ENCODE data around the gene PTGDS.

PTGDS gene

DNA sequence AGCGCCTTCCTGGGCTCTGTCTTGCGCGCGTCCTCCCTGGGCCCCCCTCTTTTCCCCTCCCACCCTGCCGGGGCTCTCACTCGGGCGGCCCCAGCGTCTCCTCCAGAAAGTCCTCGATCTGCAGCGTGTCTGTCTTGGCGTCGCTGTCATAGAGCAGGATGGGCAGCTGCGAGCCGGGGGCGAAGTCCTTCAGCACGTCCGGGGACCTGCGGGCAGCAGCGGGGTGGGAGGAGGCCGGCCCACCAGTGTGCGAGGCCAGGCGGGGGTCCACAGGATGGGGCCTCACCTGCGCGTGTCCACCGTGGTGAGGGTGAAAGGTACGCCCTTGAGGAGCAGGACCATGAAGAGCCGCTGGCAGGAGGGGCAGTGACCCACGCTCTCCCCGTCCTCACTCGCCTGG is 18.1 kb downstream of the PTGDS start:
- TF ChIP-seq, protein P1, sequence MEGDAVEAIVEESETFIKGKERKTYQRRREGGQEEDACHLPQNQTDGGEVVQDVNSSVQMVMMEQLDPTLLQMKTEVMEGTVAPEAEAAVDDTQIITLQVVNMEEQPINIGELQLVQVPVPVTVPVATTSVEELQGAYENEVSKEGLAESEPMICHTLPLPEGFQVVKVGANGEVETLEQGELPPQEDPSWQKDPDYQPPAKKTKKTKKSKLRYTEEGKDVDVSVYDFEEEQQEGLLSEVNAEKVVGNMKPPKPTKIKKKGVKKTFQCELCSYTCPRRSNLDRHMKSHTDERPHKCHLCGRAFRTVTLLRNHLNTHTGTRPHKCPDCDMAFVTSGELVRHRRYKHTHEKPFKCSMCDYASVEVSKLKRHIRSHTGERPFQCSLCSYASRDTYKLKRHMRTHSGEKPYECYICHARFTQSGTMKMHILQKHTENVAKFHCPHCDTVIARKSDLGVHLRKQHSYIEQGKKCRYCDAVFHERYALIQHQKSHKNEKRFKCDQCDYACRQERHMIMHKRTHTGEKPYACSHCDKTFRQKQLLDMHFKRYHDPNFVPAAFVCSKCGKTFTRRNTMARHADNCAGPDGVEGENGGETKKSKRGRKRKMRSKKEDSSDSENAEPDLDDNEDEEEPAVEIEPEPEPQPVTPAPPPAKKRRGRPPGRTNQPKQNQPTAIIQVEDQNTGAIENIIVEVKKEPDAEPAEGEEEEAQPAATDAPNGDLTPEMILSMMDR (IDR thresholded peaks at IDR 0.05; ENCODE audit: insufficient read depth, missing control alignments): no peak
- DNase-seq (ENCODE audit: insufficient read length, low spot score) (no peak), FAIRE-seq (no peak)

DNA sequence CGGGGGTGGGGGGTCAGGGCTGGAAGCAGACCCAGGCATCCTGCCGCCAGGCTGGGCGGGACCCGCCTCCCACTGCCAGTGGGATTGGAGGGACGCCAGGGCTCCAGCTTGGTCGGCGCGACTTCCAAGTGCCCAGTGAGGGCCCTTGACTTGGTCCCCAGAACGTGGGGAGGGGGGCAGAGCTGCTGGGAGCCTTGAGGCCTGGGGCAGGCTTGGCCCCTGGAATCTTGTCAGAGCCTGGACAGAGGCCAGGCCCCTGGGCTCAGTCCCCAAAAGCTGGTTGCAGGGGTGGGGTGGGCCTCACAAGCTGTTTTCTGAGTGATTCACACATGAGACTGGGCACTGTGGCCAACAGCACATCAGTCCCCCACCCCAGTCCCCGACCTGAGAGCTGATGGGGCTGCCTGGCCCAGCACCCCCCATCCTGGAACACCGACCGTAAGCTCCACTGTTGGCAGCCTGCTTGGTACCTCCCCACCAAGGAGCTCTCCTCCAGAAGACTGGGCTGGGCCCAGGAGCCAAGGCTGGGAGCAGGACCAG is 18.5 kb downstream of the PTGDS start:
- DNase-seq (ENCODE audit: insufficient read length, low spot score) (no peak), FAIRE-seq (no peak)
- TF ChIP-seq, protein P1 (IDR thresholded peaks at IDR 0.05; ENCODE audit: insufficient read depth, missing control alignments): no peak

DNA sequence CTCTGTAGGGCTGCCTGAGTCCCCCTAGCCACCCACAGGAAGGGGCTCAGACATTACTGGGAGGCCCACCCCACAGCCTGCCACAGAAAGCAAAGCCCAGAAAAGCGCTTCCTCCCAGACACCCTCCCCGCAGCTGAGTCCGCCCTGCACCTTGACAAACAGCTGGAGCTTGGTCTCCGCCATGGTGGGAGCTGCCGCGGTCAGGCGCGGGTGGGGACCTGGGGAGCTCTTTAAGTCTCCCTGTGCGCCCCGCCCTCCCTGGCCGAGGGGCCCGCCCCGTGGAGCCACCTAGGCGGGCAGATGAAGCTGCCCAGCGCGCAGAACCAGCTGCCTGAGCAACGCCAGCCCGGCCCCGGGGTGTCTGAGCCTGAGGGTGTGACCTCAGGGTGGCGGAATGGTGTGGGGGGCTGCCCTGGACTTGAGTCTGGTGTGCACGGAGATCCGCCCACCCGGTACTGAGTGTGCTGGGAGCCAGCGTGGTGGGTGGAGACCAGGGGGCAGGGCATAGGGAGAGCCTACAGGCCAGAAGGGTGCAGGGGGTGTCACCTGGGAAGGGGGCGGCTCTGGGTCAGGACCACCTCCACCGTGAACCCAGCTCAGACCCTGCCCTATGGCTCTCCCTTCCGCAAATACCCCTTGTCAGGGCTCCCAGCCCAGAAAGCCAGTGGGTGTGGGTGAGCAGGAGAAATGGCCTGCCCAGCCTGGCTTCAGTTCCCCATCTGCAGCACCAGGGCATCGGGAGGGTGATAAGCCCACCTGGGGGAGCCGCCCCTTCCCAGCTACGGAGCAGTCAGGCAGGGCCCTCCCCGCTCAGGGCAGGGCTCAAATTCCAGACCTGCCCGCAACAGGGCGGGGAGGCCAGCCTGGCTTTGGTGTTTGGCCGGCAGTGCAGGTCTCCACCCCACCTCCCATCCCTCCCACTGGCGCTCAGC is 19.3 kb downstream of the PTGDS start, which contains the start of gene CLIC3:
TSS of gene CLIC3 (minus strand) at position 208 of the 932 bp plus-strand sequence. CDS start at position 183, 25 bp downstream.
- DNase-seq (ENCODE audit: insufficient read length, low spot score): no peak
- no peak for FAIRE-seq
- TF ChIP-seq, protein P1 (IDR thresholded peaks at IDR 0.05; ENCODE audit: insufficient read depth, missing control alignments): no peak

DNA sequence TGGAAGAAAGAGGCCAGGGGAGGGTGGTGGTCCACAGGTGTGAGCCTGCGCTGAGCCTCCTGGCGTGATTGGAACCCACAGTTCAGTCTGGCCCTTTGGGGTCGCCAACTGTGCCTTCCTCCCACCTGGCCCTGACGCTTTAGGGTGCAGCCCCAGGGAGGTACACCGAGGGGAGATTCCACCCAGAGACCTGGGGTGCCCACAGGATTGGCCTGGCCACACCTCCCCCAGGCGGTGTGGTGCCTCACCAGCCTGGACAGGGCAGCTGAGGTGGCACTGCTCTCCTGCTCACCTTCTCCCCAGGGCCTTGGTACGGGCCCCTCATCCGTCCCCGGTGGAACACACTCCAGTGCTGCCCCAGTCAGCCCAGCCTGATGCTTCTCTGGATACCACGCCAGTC is 20.1 kb downstream of the PTGDS start:
- TF ChIP-seq, protein P1 (IDR thresholded peaks at IDR 0.05; ENCODE audit: insufficient read depth, missing control alignments): no peak
- DNase-seq (ENCODE audit: insufficient read length, low spot score) (no peak), FAIRE-seq (no peak)

DNA sequence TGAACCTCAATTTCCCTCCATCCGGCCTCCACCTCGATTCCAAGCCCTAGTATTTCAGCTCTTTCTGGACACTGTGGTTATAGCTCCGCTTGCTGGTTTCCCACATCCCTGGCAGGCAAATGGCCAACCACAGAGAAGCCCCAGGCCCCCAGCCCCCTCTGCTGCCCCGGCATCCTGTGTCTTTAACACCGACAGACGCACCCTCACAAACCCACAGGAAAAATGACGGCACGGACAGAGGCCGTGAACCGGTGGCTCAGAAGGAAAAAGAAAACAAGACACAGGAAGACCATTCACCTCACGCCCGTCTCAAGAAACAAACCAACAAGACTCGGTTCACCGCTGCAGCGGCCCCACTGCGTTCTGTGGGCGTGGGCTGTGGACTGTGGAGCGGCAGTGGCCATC is 20.5 kb downstream of the PTGDS start:
- DNase-seq (ENCODE audit: insufficient read length, low spot score) (no peak), FAIRE-seq (no peak)
- TF ChIP-seq, protein P1 (IDR thresholded peaks at IDR 0.05; ENCODE audit: insufficient read depth, missing control alignments): no peak

DNA sequence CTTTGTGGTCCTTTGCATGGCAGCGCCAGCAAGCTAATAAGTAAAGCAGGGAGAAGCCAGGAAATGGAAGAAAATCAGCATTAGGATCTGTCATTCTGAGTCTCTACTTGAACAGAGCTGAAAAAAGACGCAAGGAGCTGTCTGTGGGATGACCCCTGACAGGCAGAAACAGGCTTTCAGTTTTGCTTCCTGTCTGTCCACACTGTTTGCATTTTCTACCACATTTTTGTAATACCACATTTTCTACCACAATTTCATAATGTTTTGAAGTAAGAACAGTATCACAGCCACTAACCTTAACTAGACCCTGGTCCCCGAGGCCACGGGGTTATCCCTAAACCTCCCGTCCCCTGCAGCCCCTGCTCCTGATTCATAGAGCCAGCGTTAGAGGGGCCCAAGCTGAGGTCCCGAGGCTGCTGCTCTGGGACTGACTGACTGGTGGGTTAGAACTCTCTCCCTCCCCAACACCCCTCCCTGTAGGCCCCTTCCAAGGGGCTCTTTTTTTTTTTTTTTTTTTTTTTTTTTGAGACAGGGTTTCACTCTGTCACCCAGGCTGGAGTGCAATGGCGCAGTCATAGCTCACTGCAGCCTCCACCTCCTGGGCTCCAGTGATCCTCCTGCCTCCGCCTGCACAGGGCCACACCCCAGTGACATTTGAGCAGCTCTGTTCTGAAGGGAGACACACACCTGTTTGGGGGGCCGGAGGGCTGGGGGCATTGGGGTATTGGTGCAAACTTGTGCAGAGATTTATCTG is 23.1 kb downstream of the PTGDS start:
- DNase-seq (ENCODE audit: insufficient read length, low spot score): no peak
- FAIRE-seq: no peak
- TF ChIP-seq, protein P1 (IDR thresholded peaks at IDR 0.05; ENCODE audit: insufficient read depth, missing control alignments): no peak

All from D721Med (cell line).